Measurements from ENCODE around the gene RAD23B.

RAD23B gene

DNA sequence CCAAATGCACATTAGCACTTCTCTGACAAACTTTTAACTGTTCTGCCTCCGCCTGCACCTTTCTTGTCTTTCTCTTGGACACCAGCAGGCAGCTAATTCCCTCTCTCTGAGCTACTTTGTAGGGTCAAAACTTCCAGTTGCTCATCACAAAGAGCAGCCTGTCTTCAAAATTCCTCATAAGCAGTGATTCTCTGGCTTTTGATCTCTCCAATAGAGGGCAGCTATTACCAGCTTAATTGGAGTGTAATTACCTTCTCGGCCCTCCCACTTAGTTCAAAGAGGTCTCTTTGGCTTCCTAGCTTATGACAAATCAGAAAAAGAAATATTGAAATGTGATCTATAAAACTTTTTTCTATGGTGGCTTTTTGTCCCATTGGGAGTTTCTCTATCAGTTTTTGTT, 43.6 kb upstream of the RAD23B start:
- TF ChIP-seq SPI1 (IDR thresholded peaks at IDR 0.05; ENCODE audit: borderline replicate concordance, low read depth), result no peak
- no peak for TF ChIP-seq POLR2AphosphoS5 (IDR thresholded peaks at IDR 0.05; ENCODE audit: low read depth)
- no peak for TF ChIP-seq GABPA (IDR thresholded peaks at IDR 0.05; ENCODE audit: low read depth)
- TF ChIP-seq, protein P1, sequence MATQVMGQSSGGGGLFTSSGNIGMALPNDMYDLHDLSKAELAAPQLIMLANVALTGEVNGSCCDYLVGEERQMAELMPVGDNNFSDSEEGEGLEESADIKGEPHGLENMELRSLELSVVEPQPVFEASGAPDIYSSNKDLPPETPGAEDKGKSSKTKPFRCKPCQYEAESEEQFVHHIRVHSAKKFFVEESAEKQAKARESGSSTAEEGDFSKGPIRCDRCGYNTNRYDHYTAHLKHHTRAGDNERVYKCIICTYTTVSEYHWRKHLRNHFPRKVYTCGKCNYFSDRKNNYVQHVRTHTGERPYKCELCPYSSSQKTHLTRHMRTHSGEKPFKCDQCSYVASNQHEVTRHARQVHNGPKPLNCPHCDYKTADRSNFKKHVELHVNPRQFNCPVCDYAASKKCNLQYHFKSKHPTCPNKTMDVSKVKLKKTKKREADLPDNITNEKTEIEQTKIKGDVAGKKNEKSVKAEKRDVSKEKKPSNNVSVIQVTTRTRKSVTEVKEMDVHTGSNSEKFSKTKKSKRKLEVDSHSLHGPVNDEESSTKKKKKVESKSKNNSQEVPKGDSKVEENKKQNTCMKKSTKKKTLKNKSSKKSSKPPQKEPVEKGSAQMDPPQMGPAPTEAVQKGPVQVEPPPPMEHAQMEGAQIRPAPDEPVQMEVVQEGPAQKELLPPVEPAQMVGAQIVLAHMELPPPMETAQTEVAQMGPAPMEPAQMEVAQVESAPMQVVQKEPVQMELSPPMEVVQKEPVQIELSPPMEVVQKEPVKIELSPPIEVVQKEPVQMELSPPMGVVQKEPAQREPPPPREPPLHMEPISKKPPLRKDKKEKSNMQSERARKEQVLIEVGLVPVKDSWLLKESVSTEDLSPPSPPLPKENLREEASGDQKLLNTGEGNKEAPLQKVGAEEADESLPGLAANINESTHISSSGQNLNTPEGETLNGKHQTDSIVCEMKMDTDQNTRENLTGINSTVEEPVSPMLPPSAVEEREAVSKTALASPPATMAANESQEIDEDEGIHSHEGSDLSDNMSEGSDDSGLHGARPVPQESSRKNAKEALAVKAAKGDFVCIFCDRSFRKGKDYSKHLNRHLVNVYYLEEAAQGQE (IDR thresholded peaks at IDR 0.05; ENCODE audit: insufficient replicate concordance, low read depth), result no peak
- TF ChIP-seq, protein P2, sequence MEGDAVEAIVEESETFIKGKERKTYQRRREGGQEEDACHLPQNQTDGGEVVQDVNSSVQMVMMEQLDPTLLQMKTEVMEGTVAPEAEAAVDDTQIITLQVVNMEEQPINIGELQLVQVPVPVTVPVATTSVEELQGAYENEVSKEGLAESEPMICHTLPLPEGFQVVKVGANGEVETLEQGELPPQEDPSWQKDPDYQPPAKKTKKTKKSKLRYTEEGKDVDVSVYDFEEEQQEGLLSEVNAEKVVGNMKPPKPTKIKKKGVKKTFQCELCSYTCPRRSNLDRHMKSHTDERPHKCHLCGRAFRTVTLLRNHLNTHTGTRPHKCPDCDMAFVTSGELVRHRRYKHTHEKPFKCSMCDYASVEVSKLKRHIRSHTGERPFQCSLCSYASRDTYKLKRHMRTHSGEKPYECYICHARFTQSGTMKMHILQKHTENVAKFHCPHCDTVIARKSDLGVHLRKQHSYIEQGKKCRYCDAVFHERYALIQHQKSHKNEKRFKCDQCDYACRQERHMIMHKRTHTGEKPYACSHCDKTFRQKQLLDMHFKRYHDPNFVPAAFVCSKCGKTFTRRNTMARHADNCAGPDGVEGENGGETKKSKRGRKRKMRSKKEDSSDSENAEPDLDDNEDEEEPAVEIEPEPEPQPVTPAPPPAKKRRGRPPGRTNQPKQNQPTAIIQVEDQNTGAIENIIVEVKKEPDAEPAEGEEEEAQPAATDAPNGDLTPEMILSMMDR (IDR thresholded peaks at IDR 0.05; ENCODE audit: insufficient read depth, low read length), result no peak
- DNase-seq (ENCODE audit: low read depth in 1 of 2, low spot score in 1 of 2), result no peak
- Histone ChIP-seq H3K27me3 (ENCODE audit: insufficient read depth, poor library complexity, severe bottlenecking) (peaks cover 4% of the 10 kb centered on the region), H3K27ac (replicated peaks) (no peak overlapping the region), H3K4me3 (replicated peaks; ENCODE audit: insufficient read depth, low read length) (no peak overlapping the region)

DNA sequence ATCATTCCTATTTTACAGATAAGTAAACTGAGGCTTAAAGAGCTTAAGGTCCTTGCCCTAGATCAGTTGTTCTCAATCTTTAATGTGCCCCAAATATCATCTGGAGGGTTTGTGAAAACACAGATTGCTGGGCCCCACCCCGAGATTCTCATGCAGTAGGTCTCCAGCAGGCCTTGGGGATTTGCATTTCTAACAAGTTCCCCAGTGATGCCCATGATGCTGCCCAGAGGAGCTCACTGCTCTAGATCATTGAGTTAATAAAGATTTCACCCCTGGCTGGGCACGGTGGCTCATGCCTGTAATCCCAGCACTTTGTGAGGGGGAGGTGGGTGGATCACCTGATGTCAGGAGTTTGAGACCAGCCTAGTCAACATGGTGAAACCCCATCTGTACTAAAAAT, 42.8 kb upstream of the RAD23B start:
- no peak for DNase-seq (ENCODE audit: low read depth in 1 of 2, low spot score in 1 of 2)
- TF ChIP-seq, protein P2 (IDR thresholded peaks at IDR 0.05; ENCODE audit: insufficient read depth, low read length), result no peak
- H3K27ac ChIP-seq (replicated peaks), result no peak overlapping the region
- peaks cover 4% of the 10 kb centered on the region for H3K27me3 ChIP-seq (ENCODE audit: insufficient read depth, poor library complexity, severe bottlenecking)
- no peak overlapping the region for H3K4me3 ChIP-seq (replicated peaks; ENCODE audit: insufficient read depth, low read length)

DNA sequence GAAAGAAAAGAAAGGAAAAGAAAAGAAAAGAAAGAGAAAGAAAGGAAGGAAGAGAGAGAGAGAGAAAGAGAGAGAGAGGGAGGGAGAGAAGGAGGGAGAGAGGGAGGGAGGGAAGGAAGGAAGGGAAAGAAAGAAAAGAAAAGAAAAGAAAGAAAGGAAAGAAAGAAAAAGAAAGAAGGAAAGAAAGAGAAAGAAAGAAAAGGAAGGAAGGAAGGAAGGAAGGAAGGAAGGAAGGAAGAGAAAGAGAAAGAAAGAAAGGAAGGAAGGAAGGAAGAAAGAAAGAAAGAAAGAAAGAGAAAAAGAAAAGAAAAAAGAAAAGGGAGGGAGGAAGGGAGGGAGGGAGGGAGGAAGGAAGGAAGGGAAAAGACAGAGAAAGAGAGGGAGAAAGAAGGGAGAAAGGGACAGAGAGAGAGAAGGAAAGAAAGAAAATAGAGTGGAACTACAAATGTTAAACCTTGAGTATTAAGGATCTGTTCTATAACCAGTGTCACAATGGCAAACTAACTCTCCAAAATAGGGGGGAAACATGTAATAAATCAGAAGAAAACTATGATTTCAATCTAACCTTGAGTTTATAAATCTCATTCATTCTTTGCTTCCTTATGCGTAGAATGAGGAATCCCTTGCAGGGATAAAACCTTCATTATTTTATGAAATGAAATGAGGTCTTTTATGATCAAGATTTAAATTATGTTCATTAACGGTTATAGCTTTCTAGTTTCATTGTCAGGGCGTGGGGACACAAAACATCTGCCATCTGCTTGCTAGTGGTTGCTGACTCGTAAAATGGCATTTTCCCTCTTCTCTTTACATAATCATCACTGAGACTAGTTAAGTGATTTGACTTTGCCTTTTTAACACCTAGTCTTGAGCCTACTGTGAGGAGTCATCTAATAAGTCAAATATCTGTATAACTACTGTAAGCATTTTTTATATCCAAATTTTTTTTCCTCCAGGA, 40.7 kb upstream of the RAD23B start:
- Histone ChIP-seq H3K4me3 (replicated peaks; ENCODE audit: insufficient read depth, low read length) (no peak overlapping the region), H3K27me3 (ENCODE audit: insufficient read depth, poor library complexity, severe bottlenecking) (peaks cover 4% of the 10 kb centered on the region), H3K27ac (replicated peaks) (no peak overlapping the region)
- TF ChIP-seq SPI1 (IDR thresholded peaks at IDR 0.05; ENCODE audit: borderline replicate concordance, low read depth) (no peak), GABPA (IDR thresholded peaks at IDR 0.05; ENCODE audit: low read depth) (no peak), POLR2AphosphoS5 (IDR thresholded peaks at IDR 0.05; ENCODE audit: low read depth) (no peak)
- TF ChIP-seq, protein P2 (IDR thresholded peaks at IDR 0.05; ENCODE audit: insufficient read depth, low read length), result no peak
- TF ChIP-seq, protein P1 (IDR thresholded peaks at IDR 0.05; ENCODE audit: insufficient replicate concordance, low read depth), result no peak
- DNase-seq (ENCODE audit: low read depth in 1 of 2, low spot score in 1 of 2), result no peak

All from HL-60 (cell line).